NCI-H1694 treated with DMSO at 0.1 percent for 48 hours (cell line): Measurements from ENCODE around the gene PSMG1.
"Not testable (repeated sequence)": the region's sequence is repeated elsewhere in the genome, so short reads cannot be mapped to it uniquely, and the experiment has no call there.

Source experiments
- DNase-seq: peaks from one replicate; lab custom pipeline; 2025; lab: John Stamatoyannopoulos, UW

PSMG1 gene, protein sequence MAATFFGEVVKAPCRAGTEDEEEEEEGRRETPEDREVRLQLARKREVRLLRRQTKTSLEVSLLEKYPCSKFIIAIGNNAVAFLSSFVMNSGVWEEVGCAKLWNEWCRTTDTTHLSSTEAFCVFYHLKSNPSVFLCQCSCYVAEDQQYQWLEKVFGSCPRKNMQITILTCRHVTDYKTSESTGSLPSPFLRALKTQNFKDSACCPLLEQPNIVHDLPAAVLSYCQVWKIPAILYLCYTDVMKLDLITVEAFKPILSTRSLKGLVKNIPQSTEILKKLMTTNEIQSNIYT

DNA sequence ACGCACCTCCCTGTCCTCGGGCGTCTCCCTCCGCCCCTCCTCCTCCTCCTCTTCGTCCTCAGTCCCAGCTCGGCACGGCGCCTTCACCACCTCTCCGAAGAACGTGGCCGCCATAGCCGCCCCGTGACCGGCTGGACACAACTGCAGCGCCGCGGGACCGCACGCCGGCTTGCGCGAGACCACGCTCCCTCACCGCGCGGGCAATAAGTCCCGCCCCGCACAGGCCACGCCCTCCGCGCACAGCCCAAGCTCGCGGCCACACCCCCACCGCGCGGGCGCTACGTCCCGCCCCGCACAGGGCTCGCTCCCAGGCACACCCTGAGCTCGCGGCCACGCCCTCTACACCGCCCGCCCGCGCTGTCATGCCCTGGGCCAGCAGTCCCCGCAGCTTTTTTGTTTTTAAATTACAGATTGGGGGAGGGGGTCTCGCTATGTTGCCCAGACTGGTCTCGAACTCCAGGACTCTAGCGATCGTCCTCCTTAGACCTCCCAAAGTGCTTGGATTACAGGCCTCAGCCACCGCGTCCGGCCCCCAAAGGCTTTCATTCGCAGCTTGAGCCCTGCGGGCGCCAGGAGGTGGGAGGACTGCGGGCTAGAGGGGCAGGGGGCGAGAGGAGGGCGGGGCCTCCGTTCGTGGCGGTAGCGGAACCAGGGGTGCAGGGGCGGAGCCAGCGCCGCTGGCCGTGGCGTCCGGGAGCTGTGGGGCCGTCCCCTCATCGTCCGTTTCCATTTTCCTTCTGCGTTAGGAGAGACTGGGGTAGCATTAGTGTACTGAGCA, at the start of gene PSMG1:
Gene PSMG1, minus strand, starts transcription at position 180 of the 778 bp plus-strand sequence. Its CDS starts 66 bp downstream, at position 114.
- peak; percentile 94 for DNase-seq

DNA sequence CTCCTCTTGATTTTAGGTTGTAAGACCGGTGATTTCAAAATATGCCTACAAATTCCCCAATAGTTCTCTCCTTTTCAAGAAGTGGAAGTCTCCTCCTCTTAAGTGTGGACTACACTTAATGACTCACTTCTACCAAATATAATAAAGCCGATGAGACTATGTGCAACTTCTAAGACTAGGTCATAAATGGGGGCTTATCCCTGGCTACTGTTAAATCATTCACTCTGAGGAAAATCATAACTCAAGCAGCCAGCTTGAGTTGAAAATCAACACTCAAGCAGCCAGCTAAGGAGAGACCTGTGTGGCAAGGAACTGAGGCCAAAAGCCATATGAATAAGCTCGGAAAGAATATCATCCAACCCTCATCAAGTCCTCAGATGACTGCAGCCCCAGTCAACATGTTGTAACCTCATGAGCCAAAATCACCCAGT, 49.6 kb upstream of the PSMG1 start:
- DNase-seq: no peak

DNA sequence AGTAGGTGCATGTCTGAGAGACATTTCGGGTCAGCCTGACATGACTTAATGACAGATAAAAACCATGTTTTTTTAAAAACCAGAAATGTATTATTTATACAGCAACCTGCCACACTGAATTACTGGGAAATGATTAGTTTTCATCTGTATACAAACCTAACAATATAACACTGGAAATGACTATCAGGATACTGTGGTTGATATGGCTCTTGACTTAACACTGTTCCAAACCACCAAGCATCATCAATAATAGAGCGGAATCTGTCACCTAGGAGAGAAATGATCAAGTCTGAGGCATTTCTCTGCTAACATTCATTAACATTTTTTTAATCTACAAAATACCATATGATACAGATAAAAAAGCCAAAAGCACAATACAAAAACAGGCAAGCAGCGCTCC, 41.7 kb upstream of the PSMG1 start:
- no peak for DNase-seq

DNA sequence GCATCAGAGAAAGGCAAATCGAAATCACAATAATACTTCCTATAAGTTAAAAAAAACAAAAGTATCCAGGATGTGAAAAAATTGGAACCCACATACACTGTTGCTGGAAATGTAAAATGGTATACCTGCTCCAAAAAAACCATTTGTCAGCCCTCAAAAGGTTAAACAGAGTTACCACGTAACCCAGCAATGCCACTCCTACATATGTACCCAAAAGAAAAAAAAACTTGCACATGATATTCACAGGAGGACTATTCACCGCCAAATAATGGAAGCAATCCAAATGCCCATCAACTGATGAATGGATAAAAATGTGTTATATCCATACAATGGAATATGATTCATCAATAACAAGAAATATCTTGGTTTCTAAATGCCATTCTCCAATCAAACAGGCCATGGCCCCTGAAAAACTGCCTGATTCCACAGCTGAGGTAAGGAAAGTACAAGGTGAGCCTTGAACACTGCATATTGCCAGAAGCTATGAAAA, 38.8 kb upstream of the PSMG1 start:
- DNase-seq: no peak

DNA sequence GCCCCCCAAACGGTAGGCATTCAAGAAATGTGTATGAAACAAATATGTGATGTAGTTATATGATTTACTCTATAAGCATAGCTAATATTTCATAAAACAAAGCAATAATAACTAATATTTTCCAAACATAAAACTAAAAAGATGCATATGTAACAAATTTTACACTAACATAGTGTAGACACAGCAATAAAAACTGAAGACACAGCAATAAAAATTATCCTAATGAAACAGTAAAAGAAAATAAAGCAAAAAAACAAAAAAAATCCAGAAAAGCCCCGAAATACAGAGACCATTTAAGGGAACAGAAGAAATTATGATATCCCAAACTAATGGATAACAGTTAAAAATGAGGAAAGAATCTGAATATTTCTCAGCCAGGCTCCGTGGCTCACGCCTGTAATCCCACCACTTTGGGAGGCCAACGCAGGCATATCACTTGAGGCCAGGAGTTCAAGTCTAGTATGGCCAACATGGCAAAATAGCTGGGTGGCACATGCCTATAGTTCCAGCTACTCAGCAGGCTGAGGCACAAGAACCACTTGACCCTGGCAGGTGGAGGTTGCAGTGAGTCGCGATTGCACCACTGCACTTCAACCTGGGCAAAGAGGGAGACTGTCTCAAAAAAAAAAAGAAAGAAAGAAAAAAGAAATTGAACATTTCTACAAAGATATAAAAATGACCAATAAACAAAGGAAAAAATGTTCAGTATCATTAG, 38.2 kb upstream of the PSMG1 start:
- no peak for DNase-seq

DNA sequence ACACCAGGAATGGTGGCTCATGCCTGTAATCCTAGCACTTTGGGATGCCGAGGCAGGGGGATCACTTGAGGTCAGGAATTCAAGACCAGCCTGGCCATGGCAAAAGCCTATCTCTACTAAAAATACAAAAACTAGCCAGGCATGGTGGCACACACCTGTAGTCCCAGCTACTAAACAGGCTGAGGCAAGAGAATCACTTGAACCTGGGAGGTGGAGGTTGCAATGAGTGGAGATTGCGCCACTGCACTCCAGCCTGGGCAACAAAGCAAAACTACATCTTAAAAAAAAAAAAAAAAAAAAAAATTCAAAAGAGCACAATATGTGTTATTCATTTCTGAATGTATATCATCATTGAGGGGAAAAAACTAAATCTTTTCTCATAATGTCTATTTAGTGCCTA, 37.6 kb upstream of the PSMG1 start:
- DNase-seq: not testable (repeated sequence)

DNA sequence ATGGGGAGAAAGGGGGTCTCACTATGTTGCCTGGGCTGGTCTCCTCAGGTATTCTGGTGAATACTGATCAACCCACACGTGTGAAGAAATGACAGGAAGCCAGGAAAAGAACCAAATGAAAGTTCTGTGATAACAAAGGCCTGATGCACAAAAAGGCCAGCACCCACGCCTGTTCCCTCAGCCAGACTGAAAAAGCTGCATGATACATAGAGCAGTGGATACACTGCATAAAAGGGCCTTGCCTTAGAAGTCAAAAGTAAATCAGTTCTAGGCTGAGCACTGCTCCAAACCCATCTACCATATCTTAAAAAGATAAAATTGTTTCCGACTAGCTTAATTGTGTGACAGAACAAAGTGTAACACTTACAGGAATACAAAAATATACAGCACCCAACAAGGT, 36.9 kb upstream of the PSMG1 start:
- DNase-seq: no peak

DNA sequence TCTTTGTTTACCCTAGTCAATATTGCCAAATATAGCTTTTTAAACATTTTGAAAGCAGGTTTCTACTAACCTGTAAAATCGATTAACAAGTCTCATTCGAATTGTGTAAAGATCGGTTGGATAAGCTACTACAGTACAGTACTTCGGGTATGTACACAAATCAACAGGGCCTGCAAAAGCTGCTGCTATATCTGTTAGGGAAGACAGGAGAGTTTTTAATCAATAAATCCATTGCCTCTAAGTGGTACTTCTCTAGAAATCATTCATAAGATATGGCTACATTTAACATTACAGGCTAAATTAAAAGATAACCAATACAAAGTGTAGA, 34.8 kb upstream of the PSMG1 start:
- DNase-seq: no peak

DNA sequence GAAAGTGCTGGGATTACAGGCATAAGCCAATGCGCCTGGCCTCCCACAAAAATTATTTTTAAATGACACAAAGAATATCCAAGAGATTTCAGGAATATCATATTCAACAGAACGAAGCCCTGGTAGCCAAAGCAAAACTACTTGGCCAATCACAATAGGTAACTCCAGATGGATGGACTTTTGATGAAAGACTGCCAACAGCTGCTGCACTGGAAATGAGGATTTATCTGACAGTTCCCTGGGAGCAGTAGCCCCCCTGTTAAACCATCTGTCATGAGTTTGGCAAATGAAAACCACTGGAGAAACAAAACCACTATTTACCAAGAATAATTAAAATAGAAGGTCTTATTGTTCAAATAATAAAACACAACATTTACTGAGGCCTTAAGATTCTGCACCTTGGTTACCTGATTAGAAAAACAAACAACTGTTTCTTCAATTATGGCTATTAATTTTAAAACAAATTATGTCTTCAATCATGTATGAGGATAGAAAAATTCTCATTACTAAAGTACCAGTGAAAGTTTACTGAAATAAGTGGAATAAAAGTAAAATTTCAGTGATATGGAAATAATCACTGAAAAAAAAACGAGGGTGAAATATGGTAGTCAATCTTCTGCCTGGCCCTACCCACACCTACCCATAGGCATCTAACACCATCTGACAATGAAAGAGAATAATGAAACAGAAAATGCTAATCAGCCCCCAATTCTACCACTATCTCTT, 34.3 kb upstream of the PSMG1 start:
- peak; percentile 94 for DNase-seq

DNA sequence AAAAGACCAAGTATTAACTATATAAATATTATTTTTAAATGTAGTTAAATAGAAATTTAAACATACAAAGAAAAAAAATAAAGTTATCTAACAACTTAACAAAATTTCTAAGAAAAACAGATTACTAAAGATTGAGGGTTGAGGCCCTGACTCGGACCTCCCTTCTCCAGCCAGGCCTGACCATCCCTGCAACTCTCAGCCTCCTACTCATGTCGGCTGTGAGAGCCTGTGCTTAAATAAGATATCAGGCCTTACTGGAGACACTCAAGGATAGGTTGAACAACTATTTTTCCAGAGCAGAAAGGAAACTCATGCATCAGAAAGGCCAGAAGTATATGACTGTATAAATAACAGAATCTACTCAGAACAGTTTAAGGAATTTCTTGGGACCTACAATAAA, 33.0 kb upstream of the PSMG1 start:
- DNase-seq: no peak

DNA sequence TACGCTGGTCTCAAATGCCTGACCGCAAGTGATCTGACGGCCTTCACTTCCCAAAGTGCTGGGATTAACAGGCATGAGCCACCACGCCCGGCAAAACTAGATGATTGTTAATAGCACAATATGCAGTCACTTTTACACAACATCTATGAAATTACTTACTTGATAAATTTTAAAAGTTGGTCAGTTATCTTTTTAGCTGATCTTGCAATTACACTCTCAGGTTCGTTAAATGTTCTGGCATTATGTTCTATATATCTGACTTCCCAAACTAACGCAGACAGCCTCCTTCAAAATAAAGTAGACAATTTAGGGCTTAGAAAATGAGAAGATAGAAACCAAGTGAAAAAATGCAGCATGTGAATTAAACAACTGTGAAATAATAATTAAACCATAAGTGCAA, 31.8 kb upstream of the PSMG1 start:
- DNase-seq: no peak

DNA sequence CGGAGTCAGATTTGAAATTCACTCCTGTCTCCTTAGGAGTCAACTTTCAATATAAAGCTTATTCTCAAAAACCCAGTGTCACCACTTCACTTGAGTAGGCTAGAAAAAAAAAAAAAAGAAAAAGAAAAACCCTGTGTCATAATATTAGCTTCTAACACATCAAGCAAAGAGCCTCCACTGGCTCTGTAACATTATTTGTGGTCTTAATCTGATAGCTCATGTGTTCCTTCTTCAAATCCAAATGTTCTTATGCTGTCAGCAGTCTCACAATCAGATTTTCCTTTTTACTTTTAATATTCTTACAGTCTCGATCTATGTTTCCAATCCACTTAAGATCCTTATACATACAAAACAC, 26.1 kb upstream of the PSMG1 start:
- no peak for DNase-seq

DNA sequence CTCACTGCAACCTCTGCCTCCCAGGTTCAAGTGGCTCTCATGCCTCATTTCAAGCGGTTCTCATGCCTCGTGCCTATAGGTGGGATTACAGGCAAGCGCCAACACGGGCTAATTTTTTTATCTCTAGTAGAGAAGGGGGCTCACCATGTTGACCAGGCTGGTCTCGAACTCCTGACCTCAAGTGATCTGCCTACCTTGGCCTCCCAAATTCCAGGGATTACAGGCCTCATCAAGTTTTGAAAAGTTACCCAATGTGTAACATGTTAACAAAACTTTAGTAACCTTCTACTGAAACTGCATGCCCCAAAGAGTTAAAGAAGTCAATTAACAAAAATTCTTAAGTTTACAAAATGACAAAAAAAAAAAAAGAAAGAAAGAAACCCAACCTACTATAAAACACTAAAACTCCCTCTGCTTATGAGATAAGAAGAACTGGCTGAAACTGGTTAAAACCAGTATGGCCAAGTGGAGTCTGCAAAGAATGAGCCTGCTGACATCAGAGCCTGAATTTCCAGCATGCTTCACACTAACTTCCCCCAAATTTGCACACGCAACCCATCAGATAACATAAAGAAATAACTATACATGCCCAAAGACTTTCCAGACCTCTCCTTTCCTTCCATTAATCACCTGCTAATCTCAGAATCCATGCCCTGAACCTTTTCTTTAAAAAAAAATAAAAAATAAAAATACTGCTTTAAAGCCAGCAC, 25.5 kb upstream of the PSMG1 start:
- no peak for DNase-seq

DNA sequence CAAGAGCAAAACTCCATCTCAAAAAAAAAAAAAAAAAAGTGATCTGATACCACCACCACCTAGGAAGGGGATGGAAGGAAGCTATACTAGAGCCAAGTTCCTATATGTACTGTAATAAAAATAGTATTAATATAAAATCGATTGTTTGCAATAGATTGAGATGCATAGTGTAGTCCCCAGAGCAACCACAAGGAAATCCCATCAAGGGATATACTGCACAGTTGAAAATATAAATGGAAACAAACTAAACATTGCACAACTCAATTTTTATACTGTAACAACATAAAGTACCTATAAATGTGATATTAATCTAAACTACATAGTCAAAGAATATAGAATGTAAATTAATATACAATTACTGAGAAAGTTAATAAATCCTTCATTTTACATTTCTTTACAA, 20.9 kb upstream of the PSMG1 start:
- no peak for DNase-seq

DNA sequence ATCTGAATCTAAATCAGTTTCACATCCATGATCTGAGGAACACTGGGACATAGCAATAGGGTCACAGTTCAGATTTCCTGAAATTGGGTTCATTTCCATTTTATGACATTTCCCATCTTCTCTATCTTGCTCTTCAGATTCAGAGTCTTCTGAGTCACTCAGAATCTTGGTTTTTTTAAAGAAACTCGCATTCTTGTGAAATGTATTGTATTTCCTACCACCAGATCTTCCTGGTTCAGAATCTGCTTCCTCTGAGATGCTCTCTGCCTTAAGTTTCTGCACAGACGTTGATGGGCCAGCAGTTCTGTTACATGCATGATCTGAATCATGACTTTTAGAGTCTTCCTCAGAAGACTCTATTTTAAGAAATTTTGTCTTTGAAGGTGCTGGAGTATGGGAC, 15.5 kb upstream of the PSMG1 start:
- no peak for DNase-seq

DNA sequence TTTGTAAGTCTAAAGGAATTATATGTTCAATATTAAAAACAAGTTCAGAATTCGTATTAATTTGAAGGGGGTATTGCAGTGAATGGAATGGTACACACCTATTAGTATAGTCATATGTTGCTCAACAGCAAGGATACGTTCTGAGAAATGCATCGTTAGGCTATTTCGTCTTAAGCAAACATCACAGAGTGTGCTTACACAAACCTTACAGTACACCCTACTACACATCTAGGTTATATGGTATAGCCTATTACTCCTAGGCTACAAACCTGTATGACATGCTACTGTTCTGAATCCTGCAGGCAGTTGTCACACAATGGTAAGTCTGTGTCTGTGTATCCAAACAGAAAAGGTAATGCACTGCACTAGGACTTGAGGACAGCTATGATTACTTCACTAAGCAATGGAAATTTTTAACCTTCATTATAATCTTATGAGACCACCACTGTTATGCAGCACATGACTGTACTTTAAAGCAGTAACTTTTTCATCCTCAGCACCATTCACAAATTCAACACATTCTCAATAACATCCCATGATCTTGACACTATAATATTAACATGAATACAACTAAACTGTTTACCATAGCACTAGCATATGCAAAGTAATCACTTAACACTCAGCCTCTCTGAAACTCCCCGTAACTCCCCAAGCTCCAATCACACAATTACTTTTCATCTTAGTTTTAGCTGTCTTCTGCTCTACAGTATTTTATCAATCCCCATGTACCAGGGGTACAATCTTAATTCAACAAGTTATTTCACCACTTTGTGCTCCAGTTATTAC, 14.4 kb upstream of the PSMG1 start:
- DNase-seq: no peak

DNA sequence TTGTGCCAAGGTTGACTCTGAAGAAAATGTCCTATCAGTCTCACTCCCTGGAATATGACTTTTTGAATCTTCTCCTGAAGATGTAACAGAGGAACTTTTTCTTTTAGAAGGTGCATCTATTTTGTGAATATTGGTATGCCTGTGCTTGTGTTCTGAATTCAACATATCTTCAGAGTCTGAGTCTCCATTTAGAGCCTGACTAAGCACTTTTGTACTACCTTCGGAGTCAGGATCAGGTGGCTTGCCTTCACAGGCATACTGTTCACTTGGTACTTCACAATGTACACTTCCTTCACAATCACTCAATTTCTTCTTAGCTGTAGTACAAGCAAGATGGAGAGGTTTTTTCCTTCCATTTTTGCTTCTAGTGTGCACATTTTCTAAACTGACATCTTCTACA, 13.6 kb upstream of the PSMG1 start:
- no peak for DNase-seq

DNA sequence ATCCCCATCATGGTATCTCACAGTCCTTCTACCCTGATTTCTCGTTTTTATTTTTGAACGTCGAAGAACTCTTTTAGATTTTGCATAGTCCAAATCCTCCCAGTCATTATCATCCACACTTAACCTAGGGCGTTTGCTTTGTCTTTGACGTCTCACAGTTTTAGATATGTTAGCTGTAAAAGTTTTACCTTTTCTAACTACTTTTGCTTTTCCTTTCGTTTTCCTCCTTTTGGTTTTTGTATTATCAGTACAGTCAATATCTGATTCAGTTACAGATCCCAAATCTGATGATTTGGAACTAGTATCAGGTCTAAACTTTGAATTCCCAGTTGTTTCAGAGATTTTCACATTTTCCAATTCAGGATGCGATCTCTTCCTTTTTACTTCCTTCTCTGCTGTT, 13.1 kb upstream of the PSMG1 start:
- DNase-seq: no peak

DNA sequence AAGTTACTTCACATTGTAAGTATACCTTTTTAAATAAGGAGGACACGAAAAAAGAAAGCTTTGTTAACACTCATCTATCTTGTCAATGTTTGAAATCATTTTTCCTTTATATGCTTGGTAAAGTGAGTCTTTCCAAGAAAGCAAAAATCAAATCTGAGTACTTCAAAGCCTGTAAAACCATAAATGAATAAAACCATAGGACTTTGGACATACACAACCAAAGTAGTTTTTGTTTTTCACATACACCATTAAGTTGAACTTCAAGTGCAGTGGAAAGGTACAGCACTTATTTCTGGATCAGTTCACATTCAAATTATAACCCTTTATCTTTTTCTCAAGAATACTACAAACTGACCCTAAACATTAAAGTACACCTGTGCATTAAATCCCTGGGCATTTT, 10.1 kb upstream of the PSMG1 start:
- DNase-seq: no peak

DNA sequence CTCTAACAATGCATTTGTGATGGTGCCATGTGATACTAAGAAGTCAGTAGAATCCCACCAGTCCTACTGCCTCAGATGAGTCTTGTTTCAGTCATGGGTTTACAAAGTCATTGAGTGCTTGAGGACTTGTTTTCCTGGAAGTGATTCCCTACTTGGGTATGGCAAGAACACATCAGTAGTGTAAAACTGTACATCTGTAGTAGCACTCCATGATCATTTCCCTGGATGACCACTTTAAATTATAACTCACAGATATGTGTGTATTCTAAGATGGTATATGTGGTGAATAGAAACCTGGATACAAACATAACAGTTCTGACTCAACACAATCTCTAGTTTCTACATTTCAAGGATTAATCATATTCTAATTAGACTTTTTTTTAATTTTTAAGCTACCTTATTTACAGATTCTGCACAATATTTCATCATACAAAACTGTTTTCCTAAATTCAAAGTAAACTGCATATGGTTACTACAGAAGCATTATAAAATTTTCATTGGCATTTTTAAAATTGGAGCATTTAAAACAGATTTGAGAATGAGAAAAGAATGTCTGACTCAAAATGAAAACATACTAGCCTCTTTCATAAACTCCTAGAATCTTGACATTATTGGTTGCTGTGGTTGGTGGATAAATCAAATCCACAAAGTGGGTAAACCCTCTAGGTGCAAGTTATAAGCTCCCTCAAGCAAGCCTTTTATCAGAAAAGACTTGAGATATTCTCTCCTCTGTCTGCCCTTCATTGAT, 6.8 kb upstream of the PSMG1 start:
- no peak for DNase-seq
